OCI-LY7 (cell line): ENCODE results near the gene ATE1. TPM values are rescaled to one million over a fixed set of nuclear protein-coding genes. Genes with fewer than 3 reads are reported as not detected.

Source experiments
- BruUV-seq: library from RNA; stranded (reverse); fragments of 400-500 nt; replicated peaks from 2 replicates; lab custom pipeline; 2021; lab: Mats Ljungman, UMichigan
- CTCF ChIA-PET: fragments of 300-600 bp; sonication (Branson Sonifier 250); formaldehyde crosslinking; loops from one replicate; lab custom pipeline; 2022; ENCODE audit warnings: antibody characterized with exemption; ENCODE audit not compliant: unreplicated experiment; lab: Charles Lee
- POLR2A ChIA-PET: fragments of 300-600 bp; sonication (Branson Sonifier 250); formaldehyde crosslinking; loops from one replicate; lab custom pipeline; 2022; ENCODE audit warnings: antibody characterized with exemption; lab: Charles Lee
- DNase-seq: peaks from one replicate; pipeline ENCODE4 v3.0.0-alpha.2; 2015; ENCODE audit warnings: low spot score
- H2AFZ ChIP-seq: fragments of 200-600 bp; sonication (generic), shearing (Covaris generic); 2 replicates; pipeline ENCODE4 v1.6.1; 2014; ENCODE audit warnings: mild to moderate bottlenecking, antibody characterized with exemption, low read length, moderate library complexity
- H3K27ac ChIP-seq: fragments of 200-600 bp; sonication (generic); 2 replicates; pipeline ENCODE4 v1.5.1; 2014; ENCODE audit warnings: mixed run types, low read depth, mild to moderate bottlenecking, moderate library complexity, low read length, inconsistent platforms; ENCODE audit not compliant: poor library complexity, severe bottlenecking
- H3K36me3 ChIP-seq: fragments of 200-600 bp; sonication (generic); 2 replicates; pipeline ENCODE4 v1.6.1; 2014; ENCODE audit warnings: mild to moderate bottlenecking, antibody characterized with exemption, low read length, moderate library complexity, mixed read lengths; ENCODE audit not compliant: insufficient read depth
- H3K4me1 ChIP-seq: fragments of 200-600 bp; sonication (generic); 2 replicates; pipeline ENCODE4 v1.5.1; 2014; ENCODE audit warnings: mild to moderate bottlenecking, low read length; ENCODE audit not compliant: insufficient read depth, poor library complexity, severe bottlenecking
- H3K4me2 ChIP-seq: fragments of 200-600 bp; sonication (generic); 2 replicates; pipeline ENCODE4 v1.6.1; 2014; ENCODE audit warnings: mild to moderate bottlenecking, low read length
- H3K4me3 ChIP-seq: fragments of 200-600 bp; sonication (generic); 2 replicates; pipeline ENCODE4 v1.5.1; 2014; ENCODE audit warnings: mild to moderate bottlenecking, low read depth, low read length; ENCODE audit not compliant: poor library complexity, severe bottlenecking
- H3K79me2 ChIP-seq: fragments of 200-600 bp; sonication (generic); 2 replicates; pipeline ENCODE4 v1.6.1; 2016; ENCODE audit warnings: low read depth, mild to moderate bottlenecking, low read length, moderate library complexity, mixed read lengths; ENCODE audit not compliant: insufficient read depth
- H3K9me2 ChIP-seq: fragments of 200-600 bp; sonication (generic); 2 replicates; pipeline ENCODE4 v1.6.1; 2016; ENCODE audit warnings: mild to moderate bottlenecking, low read length, mixed read lengths; ENCODE audit not compliant: insufficient read depth
- H3K9me3 ChIP-seq: fragments of 200-600 bp; sonication (generic); 2 replicates; pipeline ENCODE4 v1.6.1; 2014; ENCODE audit warnings: mild to moderate bottlenecking, mixed run types, low read length, mixed read lengths
- H4K20me1 ChIP-seq: fragments of 200-600 bp; sonication (generic); 2 replicates; pipeline ENCODE4 v1.6.1; 2014; ENCODE audit warnings: mild to moderate bottlenecking, antibody characterized with exemption, low read length, moderate library complexity, mixed read lengths; ENCODE audit not compliant: insufficient read depth
- CTCF ChIP-seq: fragments of 200-600 bp; sonication (generic); conservative IDR thresholded peaks from 2 replicates; pipeline ENCODE4 v1.5.1; 2014; ENCODE audit warnings: mild to moderate bottlenecking, antibody characterized with exemption, low read length, moderate library complexity, mixed read lengths
- EZH2phosphoT487 ChIP-seq: fragments of 200-600 bp; sonication (generic); IDR thresholded peaks from 2 replicates; pipeline ENCODE4 v1.6.1; 2018; ENCODE audit warnings: low read depth, borderline replicate concordance, mild to moderate bottlenecking, mixed run types, antibody characterized with exemption, low read length, moderate library complexity, mixed read lengths
- intact Hi-C: fragments of 100-400 bp; cut with micrococcal nuclease; formaldehyde crosslinking; loops from one replicate; pipeline ENCODE4 v1.10.0; 2022; ENCODE audit not compliant: unreplicated experiment
- total RNA-seq, 2 experiments: library from RNA; depleted of rRNA in 1 of 2; stranded (reverse); fragments of >200 nt in 1 of 2; shearing (Covaris generic) in 1 of 2; gene quantifications; 2 replicates each; pipeline ENCODE4 v1.2.3, GENCODE V29; 2014 to 2022

The ATE1 gene
- total RNA-seq, 2 experiments from 2014 or later = 14.8 to 44.7 TPM

DNA sequence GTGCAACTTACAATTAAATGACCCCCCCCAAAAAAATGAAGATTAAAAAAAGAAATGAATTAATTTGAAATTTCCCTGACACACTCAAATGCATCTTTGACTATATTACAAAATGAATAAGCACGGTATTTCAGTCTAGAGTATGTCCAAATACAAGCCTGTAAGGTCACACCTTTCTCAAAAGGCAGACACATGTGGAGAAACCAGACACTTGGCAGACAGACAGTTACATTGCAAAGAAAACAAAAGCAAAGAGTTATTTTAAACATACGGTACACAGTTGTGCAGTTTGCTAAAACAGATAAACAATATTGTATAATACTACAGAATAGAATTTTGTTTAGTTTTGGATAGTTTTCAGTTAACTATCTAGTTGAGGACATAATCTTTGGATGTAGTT is 153.0 kb downstream of the ATE1 start:
- H4K20me1 ChIP-seq = no peaks in the 10 kb centered on the region
- H3K36me3 ChIP-seq = no peaks in the 10 kb centered on the region
- H2AFZ ChIP-seq = no peak overlapping the region
- H3K4me3 ChIP-seq = no peak overlapping the region
- H3K27ac ChIP-seq = no peak overlapping the region
- CTCF ChIA-PET = no interaction called here
- no peaks in the 10 kb centered on the region for H3K4me1 ChIP-seq
- H3K79me2 ChIP-seq = no peaks in the 10 kb centered on the region
- no peak for DNase-seq
- TF ChIP-seq EZH2phosphoT487 = no peak
- TF ChIP-seq CTCF = no peak
- no peaks in the 10 kb centered on the region for H3K9me3 ChIP-seq
- H3K4me2 ChIP-seq = no peak overlapping the region
- POLR2A ChIA-PET = interaction anchor here (0.6 kb wide), 1 partner anchor 558 kb away, joined by 3 read pairs; no protein-coding TSS in a partner anchor
- no peaks in the 10 kb centered on the region for H3K9me2 ChIP-seq
- intact Hi-C loops = no loop called here
- no TSS peak for BruUV-seq

- H3K4me1 ChIP-seq = no peaks in the 10 kb centered on the region
- intact Hi-C loops = no loop called here
- TF ChIP-seq EZH2phosphoT487 (no peak), CTCF (no peak)
- no peaks in the 10 kb centered on the region for H3K9me3 ChIP-seq
- DNase-seq = no peak
- H3K36me3 ChIP-seq = no peaks in the 10 kb centered on the region
- H2AFZ ChIP-seq = no peak overlapping the region
- H4K20me1 ChIP-seq = no peaks in the 10 kb centered on the region
- no peaks in the 10 kb centered on the region for H3K79me2 ChIP-seq
- no peak overlapping the region for H3K4me2 ChIP-seq
- BruUV-seq = no TSS peak
- ChIA-PET CTCF (no interaction called here), POLR2A (interaction anchor here (0.6 kb wide), 2 partner anchors 10 to 557 kb away, joined by 3 to 4 read pairs; no protein-coding TSS in a partner anchor)
- H3K9me2 ChIP-seq = no peaks in the 10 kb centered on the region
- H3K27ac ChIP-seq = no peak overlapping the region
- no peak overlapping the region for H3K4me3 ChIP-seq
Observed at GRCh38 chr10:121774404-121774803, 153.4 kb downstream of the ATE1 start.

DNA sequence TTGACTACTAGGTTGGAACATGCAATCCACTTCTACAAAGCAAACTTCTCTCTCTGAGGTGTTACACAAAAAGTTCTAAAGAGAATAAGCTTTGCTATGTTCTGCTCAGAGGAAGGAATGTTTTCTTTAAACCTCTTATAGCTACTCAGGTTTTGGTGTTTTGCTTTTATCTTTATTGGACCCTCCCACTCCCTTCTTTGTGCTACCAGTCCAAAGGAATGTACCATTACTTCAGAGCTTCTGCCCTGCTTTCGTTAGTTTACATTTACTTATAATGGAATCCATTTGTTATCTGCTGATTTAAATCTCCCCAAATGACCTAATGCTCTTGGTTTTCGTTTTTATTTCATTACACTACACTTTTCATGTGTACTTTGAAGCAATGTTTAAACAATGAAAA is 154.9 kb downstream of the ATE1 start:
- intact Hi-C loops = no loop called here
- Histone ChIP-seq H3K36me3 (no peaks in the 10 kb centered on the region), H3K27ac (no peak overlapping the region), H3K4me3 (no peak overlapping the region), H3K4me2 (no peak overlapping the region), H3K4me1 (no peaks in the 10 kb centered on the region), H3K9me2 (no peaks in the 10 kb centered on the region), H4K20me1 (no peaks in the 10 kb centered on the region), H3K9me3 (peaks cover 6% of the 10 kb centered on the region), H2AFZ (no peak overlapping the region), H3K79me2 (no peaks in the 10 kb centered on the region)
- CTCF ChIA-PET = no interaction called here
- POLR2A ChIA-PET = no interaction called here
- DNase-seq = no peak
- TF ChIP-seq CTCF (no peak), EZH2phosphoT487 (no peak)
- no TSS peak for BruUV-seq
